ENCODE measurements around the gene EBLN2.

The EBLN2 gene

DNA sequence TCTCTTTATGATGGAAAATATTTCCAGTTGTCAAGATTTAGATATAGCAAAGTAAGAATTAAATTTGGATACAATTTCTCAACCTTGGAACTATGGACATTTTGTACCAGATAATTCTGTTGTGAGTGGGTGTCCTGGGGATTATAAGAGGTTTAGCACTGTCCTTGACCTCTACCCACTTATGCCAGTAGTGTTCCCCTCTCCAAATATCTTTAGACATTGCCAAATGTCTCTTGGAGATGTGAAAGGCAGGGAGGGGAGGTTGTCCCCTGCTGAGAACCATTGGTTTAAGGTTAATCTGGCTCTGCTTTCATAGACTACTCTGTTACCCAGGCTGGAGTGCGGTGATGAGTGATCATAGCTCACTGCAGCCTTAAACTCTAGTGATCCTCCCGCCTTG lies at the start of gene EBLN2:
TSS of gene EBLN2 (plus strand) at position 244 of the 400 bp plus-strand sequence. CDS start 423 bp downstream, outside the sequence.
- peak; percentile 52 for DNase-seq (ENCODE audit: low read depth)

DNA sequence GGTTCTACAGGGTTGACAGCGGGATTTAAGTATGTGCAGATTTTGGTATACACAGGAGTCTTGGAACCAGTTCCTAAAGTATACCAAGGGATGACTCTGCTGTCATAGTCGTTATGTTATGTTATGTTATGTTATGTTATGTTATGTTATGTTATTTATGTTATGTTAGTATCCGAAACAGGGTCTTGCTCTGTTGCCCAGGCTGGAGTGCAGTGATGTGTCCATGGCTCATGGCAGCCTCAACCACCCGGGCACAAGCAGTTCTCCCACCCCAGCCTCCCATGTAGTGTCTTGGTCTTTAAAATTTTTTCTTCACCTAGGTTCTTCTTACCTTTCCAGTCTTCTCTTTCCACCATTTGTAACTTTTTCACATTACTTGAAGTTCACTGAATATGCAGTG lies 43.2 kb upstream of the EBLN2 start:
- no peak for DNase-seq (ENCODE audit: low read depth)

DNA sequence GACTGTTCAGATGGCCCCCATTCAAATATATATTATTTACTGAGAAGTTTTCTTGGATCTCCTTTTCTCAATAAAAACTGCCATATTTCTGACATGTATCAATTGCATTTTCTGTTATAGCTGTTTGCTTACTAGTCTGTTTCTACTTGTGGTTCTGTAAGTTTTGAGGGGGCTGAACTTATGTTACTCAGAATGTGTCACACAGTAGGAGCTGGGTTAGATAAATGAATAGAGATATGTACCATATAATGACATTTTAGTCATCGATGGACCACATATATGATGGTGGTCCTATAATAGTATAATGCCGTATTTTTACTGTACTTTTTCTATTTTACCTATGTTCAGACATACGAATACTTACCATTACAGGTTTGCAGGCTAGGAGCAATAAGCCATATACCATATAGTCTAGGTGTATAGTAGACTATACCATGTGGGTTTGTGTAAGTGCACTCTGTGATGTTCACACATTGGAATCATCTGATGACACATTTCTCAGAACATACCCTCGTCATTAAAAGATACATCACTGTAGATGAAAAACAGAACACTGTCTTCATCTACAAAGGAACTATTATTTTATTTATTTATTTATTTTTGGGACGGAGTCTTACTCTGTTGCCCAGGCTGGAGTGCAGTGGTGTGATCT lies 42.5 kb upstream of the EBLN2 start:
- DNase-seq (ENCODE audit: low read depth): no peak

DNA sequence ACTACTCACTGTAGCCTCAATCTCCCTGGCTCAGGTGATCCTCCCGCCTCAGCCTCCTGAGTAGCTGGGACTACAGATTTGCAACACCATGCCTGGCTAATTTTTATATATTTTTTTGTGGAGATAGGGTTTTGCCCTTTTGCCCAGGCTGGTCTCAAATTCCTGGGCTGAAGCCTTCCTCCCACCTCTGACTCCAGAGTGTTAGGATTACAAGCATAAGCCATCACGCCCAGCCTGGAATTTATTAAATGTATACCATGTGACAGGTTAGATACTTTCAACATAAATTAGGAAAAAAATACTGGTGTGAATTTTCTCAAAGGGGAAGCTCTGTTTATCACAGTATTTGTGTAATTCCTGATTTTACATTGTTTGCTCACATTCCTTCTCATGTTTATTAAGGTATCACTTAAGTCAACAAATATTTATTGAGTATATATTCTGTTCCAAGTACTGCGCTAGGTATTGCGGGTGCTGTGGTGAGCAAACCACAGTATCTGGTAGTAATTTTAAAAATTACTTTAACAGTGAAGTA lies 40.1 kb upstream of the EBLN2 start:
- peak; percentile 45 for DNase-seq (ENCODE audit: low read depth)

DNA sequence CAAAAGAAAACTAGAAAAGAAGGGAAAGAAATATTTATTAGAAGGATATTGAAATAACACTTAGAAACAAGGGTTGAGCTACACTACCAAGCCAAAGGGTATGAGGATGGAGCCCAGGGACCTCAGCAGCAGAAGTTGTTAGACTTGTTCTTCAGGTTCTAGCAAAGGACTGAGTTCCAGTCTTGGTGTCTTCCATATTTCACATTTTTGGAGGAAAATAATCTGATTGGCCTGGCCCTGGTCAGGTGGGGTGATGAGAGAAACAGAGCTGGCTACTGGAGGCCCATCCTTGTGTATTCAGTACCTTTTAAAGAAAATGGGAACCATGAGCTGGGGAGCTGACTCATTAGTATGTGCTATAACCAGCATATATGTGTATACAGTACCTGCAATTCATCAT lies 36.6 kb upstream of the EBLN2 start:
- DNase-seq (ENCODE audit: low read depth): no peak

DNA sequence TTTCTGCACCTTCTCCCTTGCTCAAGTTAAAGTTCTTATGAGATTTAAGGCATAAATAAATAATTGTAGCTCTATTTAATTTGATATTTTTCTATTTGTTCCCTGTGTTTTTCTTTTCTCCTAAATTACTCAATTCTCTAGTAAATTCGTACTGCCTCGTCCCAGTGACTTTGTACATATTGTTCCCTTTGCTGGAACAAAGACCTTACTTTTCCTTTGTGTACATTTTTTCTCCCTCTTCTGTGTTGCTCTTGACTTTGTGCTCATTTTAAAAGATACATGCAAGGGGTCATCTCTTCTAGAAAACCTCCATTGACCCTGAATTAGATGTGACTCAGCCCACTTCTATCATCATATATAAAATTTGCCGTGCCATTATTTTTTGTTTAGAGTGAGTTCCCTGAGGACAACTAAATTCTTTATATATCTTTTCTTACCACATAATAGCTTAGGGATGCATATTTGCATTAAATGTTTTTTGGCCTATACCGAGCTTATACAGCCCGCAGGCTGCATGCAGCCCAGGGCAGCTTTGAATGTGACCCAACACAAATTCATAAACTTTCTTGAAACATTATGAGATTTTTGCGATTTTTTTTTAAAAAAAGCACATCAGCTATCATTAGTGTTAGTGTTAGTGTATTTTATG lies 35.2 kb upstream of the EBLN2 start:
- DNase-seq (ENCODE audit: low read depth): no peak

DNA sequence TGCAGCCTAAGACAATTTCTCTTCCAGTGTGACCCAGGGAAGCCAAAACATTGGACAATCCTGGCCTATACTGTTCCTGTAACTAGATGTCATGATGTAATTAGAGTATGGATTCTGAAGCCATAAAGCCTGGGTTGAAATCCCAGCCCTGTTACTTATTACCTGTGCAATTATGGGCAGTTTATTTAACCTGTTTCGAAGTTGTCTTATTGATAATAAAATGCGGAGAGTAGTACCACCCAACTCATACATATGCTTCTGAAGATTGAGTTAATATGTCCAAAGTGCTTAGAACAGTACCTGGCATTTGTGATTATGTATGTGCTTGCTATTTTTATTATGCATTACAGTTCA lies 34.7 kb upstream of the EBLN2 start:
- no peak for DNase-seq (ENCODE audit: low read depth)

DNA sequence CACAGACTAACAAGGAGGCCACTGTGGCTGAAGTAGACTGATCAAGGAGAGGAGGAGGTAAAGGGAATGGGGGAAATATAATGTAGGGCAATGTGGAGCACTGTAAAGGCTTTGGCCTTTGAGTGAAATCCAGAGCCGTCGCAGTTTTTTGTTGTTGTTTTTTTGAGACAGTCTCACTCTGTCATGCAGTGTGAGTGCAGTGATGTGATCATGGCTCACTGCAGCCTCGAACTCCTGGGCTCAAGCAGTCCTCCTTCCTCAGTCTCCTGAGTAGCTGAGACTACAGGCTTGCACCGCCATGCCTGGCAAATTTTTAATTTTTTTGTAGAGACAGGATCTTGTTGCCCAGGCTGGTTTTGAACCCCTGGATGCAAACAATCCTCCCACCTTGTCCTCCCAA lies 32.7 kb upstream of the EBLN2 start:
- DNase-seq (ENCODE audit: low read depth): no peak

DNA sequence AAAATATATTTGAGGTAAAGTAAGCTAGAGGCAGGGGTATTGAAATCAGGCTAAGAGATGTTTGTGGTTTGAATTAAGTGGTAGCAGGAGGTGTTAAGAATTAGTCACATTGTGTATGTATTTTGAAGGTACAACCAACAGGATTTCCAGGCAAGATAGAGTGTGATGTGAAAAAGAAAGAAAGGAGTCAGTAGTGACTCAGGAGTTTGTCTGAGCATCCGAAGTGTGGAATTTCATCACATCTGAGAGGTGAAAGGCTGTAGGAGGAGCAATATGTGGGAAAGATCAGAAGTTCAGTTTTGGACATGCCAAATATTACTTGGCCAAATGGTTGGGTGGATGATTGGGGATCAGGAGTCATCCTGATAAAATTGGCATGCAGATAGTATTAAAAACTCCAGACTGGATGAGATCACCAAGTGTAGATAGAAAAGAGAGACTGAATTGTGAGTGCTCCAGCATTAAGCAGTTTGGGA lies 32.1 kb upstream of the EBLN2 start:
- peak; percentile 95 for DNase-seq (ENCODE audit: low read depth)

DNA sequence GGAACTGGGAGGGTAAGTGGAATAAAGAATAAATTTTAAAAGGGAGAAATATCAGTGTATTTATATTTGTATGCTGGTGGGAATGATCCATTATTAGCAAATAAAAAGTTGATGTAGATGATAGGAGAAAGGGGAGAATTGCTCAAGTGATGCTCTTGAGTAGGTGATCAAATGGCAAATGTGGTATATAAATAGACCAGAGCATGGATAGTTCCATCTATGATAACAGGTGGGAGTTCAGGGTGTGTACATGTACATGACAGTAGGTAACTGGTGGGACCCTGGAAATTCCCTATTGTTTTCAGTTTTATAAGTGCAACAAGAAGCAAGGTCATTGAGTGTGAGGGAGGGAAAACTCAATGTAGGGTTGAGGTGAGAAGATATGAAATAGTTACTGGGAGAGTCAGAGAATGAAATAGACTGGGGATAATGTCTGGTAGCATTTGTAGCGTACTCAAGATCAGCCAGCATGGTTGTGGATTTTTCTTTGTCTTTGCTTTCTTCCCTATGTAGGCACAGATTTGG lies 31.3 kb upstream of the EBLN2 start:
- no peak for DNase-seq (ENCODE audit: low read depth)

DNA sequence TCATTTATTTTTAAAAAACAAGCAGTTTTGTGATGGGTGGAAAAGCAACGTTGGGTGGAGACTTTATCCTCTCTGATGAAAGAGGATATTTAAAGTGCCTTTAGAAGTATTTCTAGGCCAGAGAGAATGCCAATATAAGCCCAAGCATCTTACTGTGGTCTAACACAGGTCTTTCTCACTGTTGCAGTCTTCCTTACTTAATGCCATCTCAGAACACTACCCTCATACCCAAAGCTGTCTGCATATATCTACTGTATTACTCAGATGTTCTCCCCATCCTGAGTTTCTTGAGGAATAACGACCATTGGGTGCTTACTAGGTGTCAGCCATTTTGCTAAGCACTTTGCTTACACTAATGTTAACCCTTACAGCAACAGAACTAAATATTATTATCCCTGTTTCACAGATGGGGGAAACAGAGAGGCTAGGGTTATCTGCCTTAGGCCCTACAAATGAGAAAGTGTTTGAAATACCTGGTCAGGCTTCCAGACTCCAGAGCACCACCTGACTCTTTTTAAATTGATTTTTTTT lies 29.8 kb upstream of the EBLN2 start:
- DNase-seq (ENCODE audit: low read depth): no peak

DNA sequence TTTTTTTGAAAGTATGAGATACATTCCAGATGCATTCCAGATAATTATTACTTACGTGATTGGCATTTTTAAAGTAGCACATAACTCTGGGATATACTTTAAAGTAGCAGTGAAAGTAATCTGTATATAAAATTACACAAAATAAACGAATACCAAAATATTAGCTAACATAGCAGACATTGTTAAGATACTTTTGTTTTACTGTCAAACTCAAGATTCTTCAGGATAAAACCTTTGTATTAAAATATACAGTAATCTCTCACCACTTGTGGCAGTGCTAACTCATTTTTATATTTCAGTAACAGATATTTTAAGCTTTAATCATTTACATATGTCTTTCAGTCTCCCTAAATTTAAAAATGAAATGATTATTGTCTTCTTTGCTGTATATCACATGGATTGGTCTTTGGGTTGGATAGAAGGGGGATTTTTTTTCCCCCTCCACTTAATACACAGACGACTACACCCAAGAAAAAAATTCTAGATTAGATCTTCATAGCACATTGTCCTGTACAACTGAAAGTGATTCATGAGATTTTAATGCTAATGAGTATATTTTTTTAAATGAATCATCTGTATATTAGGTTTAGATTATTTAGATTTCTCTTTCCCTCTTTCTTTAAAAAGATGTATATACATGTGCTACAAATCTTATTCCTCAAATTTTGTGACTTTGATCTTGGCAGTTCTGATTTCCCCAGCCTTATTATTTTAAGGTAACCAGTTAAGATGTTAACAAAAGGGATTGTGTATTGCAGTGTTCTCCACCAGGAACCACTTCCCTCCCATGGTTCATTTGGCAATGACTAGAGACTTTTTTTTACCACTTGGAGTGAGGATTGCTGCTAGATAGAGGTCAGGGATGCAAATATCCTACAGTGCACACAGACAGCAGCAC lies 24.5 kb upstream of the EBLN2 start:
- DNase-seq (ENCODE audit: low read depth): peak; percentile 43

DNA sequence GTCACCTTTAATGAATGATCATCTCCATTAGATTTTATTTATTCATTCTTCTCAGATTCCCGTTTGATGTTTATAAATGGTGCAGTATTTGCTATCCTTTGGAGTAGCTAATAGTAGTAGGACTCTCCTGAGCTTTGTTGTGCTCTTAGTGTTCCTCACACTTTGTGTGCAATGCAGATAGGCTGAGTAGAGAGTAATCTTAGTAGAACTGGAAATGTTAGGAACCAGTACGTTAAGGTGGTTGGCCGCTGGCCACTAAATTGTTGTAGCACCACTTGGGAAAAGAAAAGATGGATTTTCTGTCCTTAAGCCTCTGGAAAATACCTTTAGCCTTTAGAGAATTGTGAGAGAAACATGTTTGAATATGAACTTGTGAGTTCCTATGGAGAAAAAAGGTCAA lies 19.9 kb upstream of the EBLN2 start:
- no peak for DNase-seq (ENCODE audit: low read depth)

DNA sequence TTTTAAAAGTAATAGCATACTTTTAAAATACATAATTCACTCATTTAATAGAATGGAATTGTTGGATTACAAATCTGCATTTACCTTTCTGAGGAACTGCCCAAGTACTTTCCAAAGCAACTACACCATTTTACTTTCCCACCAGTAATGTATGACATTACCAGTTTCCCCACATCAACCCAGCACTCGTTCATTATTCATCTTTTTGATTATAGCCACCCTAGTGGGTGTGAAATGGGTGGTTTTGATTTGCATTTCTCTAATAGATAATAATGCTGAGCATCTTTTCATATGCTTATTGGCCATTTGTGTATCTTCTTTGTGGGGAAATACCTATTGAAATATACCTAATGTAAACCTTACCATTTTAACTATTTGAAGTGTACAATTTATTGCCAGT lies 18.0 kb upstream of the EBLN2 start:
- no peak for DNase-seq (ENCODE audit: low read depth)

DNA sequence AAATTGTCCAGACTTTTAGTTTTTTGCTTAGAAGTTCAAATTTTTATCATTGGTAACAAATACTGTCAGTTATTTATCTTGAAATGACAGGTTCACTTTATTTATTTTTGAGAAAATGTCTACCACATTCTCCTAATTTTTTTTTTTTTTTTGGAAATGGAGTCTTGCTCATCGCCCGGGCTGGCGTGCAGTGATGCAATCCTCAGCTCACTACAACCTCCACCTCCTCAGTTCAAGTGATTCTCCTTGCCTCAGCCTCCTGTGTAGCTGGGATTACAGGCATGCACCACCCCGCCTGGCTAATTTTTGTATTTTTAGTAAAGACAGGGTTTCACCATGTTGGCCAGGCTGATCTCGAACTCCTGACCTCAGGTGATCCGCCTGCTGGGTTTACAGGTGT lies 16.1 kb upstream of the EBLN2 start:
- DNase-seq (ENCODE audit: low read depth): peak; percentile 58

DNA sequence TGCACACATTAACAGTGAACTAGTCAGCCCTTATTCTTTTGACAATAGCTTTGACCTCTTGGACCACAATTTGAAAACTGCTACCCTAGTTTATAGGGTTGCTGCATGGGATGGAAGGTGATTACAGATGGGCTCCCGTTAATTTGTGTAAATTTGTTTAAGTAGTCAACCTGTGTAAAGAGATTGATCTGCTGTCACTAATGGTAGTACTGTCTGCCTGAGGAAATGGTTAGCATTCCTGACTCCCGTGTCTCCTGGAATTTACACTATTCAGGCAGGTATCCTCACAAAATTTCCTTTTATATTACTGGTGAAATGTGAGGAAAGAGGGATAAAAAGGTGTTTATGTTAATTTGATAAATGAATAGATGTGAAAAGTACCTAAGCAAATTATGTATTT lies 15.3 kb upstream of the EBLN2 start:
- no peak for DNase-seq (ENCODE audit: low read depth)

DNA sequence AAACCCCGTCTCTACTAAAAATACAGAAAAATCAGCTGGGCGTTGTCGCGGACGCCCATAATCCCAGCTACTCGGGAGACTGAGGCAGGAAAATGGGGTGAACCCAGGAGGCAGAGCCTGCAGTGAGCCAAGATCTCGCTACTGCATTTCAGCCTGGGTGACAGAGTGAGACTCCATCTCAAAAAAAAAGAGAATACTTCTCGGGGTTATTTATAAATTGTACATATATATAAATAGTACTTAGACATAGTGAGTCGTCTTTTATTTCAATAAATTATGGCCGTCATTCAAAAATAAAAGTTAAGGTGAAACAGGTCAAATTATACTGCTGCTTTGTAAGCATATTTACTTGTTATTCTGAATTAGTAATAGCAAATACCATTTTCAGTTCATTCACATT lies 12.1 kb upstream of the EBLN2 start:
- no peak for DNase-seq (ENCODE audit: low read depth)

DNA sequence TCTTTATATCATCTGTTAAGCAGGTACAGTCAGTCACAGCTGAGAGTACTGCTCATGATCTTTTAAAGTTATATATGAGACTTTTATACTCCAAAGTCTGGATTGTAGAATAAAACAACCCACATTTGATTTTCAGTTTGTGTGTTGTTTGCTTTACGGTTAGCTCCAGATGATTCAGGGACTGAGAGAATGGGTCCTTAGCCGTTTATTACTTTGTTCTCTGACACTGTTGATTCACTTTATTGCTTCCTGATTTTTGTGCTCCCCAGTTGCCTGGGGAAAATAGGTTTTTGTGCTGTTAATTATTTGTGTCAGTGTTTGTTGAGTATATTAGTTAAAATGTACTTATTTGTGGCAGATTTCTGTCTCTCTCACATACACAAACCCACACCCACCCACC lies 8.6 kb upstream of the EBLN2 start:
- DNase-seq (ENCODE audit: low read depth): no peak

DNA sequence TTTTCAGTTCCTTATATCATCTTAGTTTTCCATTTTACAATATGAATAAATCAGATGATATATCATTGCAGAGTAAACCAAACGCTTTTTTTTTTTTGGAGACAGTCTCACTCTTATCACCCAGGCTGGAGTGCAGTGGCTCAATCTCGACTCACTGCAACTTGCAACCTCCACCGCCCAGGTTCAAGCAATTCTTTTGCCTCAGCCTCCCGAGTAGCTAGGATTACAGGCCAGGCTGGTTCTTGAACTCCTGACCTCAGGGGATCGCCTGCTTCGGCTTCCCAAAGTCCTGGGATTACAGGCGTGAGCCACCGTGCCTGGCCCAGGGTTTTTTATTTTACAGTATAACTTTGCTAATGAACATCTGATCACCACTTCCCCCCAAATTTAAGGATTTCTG lies 5.9 kb upstream of the EBLN2 start:
- DNase-seq (ENCODE audit: low read depth): no peak

DNA sequence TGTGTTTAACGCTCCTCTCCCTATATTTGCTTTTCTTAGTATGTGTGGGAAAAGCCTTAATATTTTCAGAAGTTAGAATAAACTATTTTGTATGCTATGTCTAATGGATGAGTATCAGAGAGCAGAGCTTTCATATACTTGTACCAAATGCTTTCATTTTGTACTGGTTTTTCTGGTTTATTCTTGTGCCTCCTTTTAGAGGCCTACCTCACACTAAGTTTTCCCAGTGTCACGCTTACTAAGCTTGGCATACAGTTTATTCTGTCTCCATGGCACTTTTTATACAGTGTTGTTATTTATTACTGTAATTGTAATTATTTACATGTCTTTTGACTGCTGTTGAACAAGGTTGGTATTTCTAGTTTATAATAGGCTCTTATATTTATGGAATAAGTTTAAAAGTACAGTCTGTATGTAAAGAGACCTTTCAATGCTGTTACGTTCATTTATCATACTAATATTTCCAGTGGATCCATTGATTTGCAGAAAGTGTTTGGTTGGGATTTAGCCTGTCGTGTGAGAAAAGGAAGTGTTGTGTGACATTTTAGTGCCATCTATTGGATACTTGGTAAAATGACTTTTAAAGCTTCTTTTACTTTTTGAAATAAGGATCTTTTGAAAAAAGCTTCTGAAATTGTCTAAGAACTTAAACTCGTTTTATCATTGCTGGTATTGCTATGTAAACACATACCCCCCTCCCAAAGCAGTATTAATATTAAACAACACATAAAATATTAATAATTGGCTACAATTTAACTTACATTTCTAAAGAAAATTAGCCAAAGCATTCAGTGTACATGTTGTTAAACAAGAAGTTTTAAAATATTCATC lies 5.2 kb upstream of the EBLN2 start:
- DNase-seq (ENCODE audit: low read depth): peak; percentile 57

DNA sequence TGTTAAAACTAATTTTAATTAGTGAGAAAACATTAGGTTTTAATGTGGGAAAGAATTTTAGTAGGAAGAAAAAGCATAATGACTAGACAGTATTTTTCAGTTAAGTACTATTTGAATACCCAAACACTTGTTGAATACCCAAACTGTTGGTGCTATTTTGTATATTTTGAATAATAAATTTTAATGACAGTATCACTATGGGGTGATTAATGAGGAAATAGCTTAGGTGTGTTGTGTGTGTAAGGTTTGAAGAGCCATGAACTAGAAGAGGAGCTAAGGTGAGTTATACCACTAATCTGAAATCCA lies 4.7 kb upstream of the EBLN2 start:
- DNase-seq (ENCODE audit: low read depth): no peak

DNA sequence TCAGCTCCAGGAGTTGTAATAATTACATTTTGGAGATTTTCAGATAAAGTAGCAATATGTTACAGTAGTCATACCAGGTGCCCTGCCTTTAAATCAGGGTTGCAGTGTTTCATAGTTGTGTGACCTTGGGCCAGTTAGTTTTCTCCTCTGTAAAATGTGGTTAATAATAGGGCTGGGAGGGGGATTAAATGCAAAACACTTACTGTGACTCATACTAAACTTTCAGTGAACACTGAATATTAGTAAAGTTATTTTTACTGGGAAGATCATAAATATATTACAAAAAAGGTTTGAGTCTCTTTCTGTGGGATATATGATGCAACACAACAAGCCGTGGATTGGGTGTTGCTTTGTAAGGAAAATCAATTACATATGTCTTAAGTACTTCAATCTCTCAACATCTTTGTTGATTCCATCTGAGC lies 1.1 kb upstream of the EBLN2 start:
- peak; percentile 73 for DNase-seq (ENCODE audit: low read depth)

Measured in amniotic epithelial cell (primary cell).